ENCODE data around the gene ASPRV1. TPM values are rescaled to one million over a fixed set of nuclear protein-coding genes. Genes with fewer than 3 reads are reported as not detected.

The ASPRV1 gene
- total RNA-seq, 1 donor from 2014 or later, result 0.87 TPM

GRCh38 chr2:69918401-69918800, 43.0 kb downstream of the ASPRV1 start:
- DNase-seq (ENCODE audit: low spot score), result no peak
- no peaks in the 10 kb centered on the region for H3K9me3 Mint-ChIP-seq (ENCODE audit: unreplicated experiment)
- peaks cover 4% of the 10 kb centered on the region for H3K27me3 Mint-ChIP-seq (ENCODE audit: unreplicated experiment)
- no peak for TF ChIP-seq CTCF (IDR thresholded peaks at IDR 0.05; ENCODE audit: unreplicated experiment)
- no peaks in the 10 kb centered on the region for H3K4me1 Mint-ChIP-seq (ENCODE audit: unreplicated experiment)
- no peak overlapping the region for H3K27ac Mint-ChIP-seq (ENCODE audit: unreplicated experiment)
- H3K36me3 Mint-ChIP-seq (ENCODE audit: low read depth, unreplicated experiment), result no peaks in the 10 kb centered on the region
- no peak overlapping the region for H3K4me3 Mint-ChIP-seq (ENCODE audit: unreplicated experiment)

GRCh38 chr2:69917852-69918251, 43.6 kb downstream of the ASPRV1 start:
- H3K9me3 Mint-ChIP-seq (ENCODE audit: unreplicated experiment), result no peaks in the 10 kb centered on the region
- TF ChIP-seq CTCF (IDR thresholded peaks at IDR 0.05; ENCODE audit: unreplicated experiment), result no peak
- H3K27me3 Mint-ChIP-seq (ENCODE audit: unreplicated experiment), result peaks cover 6% of the 10 kb centered on the region
- H3K36me3 Mint-ChIP-seq (ENCODE audit: low read depth, unreplicated experiment), result no peaks in the 10 kb centered on the region
- no peak overlapping the region for H3K4me3 Mint-ChIP-seq (ENCODE audit: unreplicated experiment)
- H3K27ac Mint-ChIP-seq (ENCODE audit: unreplicated experiment), result no peak overlapping the region
- no peaks in the 10 kb centered on the region for H3K4me1 Mint-ChIP-seq (ENCODE audit: unreplicated experiment)
- DNase-seq (ENCODE audit: low spot score), result no peak

DNA sequence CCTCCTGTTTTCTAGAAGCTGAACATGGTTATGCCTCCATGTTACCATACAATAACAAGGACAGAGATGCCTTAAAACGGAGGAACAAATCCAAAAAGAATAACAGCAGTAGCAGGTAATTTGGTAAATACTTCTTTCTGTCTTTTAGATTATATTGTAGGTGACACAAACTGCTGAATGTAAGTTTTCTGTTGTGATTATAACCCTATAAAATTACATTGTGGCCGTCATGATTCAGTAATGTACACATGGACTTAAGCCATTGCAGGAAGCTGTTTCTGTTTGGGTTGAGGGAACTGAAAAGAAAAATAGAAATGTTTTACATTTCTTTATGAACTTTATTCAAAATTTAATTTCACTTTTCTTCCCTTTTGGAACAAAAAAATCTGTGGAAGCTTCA, 45.3 kb downstream of the ASPRV1 start:
- DNase-seq (ENCODE audit: low spot score), result no peak
- H3K4me1 Mint-ChIP-seq (ENCODE audit: unreplicated experiment), result no peaks in the 10 kb centered on the region
- H3K4me3 Mint-ChIP-seq (ENCODE audit: unreplicated experiment), result peak overlapping the region; percentile 81
- H3K36me3 Mint-ChIP-seq (ENCODE audit: low read depth, unreplicated experiment), result no peaks in the 10 kb centered on the region
- no peak for TF ChIP-seq CTCF (IDR thresholded peaks at IDR 0.05; ENCODE audit: unreplicated experiment)
- no peaks in the 10 kb centered on the region for H3K9me3 Mint-ChIP-seq (ENCODE audit: unreplicated experiment)
- peaks cover 6% of the 10 kb centered on the region for H3K27me3 Mint-ChIP-seq (ENCODE audit: unreplicated experiment)
- no peak overlapping the region for H3K27ac Mint-ChIP-seq (ENCODE audit: unreplicated experiment)

DNA sequence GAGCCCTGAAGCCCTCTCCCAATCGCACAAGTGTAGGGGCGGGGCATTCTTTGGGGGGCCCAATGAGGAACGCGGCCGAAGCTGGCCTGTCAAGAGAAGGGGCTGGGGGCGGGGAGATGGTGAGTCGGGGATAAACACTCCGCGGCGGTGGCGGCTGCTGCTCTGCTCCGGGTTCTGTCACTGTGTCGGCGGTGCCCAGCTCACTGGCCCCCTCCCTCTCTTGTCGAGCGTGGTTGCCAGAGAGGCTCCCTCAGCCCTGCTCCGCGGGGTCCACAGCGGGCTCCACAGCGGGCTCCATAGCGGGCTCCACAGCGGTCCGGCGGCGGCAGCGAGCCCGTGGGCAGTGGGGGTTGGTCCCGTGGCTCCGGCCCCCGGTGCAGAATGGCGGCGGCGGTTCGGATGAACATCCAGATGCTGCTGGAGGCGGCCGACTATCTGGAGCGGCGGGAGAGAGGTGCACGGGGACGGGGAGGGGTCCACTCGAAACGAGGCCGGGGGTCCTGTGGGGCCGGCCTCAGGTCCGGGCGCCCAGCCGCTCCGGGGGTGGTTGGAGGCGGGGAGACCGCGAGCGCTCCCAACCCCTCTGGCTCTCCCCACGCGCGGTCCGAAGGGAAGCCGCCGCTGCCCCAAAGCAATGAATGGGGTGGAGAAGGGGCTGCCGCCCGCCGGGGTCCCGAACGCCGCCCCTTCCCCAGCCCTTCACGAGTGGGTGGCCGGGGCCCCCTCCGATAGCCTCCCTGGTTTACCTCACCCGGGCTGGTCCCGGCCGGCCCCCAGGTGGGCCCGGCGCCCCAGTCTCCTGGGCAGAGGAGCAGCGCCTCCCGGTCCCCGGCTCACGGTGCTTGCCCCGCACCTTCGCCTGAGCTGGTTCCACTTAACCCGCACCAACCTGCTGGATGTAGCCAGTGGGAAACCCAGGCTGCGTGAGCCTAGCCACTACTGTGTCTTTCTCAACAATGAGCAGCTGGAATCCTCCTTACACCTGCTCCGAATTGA, 46.2 kb downstream of the ASPRV1 start, which contains the start of gene MXD1:
Gene MXD1, plus strand, starts transcription at position 160 of the 996 bp plus-strand sequence. Its CDS starts 222 bp downstream, at position 382.
- peak; percentile 22 for DNase-seq (ENCODE audit: low spot score)
- TF ChIP-seq CTCF (IDR thresholded peaks at IDR 0.05; ENCODE audit: unreplicated experiment), result no peak
- no peaks in the 10 kb centered on the region for H3K9me3 Mint-ChIP-seq (ENCODE audit: unreplicated experiment)
- H3K27me3 Mint-ChIP-seq (ENCODE audit: unreplicated experiment), result peaks cover 6% of the 10 kb centered on the region
- peak within 1 kb of the TSS; percentile 85 for H3K27ac Mint-ChIP-seq (ENCODE audit: unreplicated experiment)
- H3K4me3 Mint-ChIP-seq (ENCODE audit: unreplicated experiment), result peak within 1 kb of the TSS; percentile 90
- peaks cover 2% of the 10 kb centered on the region for H3K36me3 Mint-ChIP-seq (ENCODE audit: low read depth, unreplicated experiment)
- H3K4me1 Mint-ChIP-seq (ENCODE audit: unreplicated experiment), result no peaks in the 10 kb centered on the region
